Activated CD4-positive, CD25-positive, alpha-beta regulatory T cell treated with anti-CD3 and anti-CD28 coated beads, Interleukin-2, amount 50 U/mL, for 16 hours (primary cell): Measurements from ENCODE around the gene FCAMR.
A peak's percentile ranks its signal among the peaks of the same experiment; 100 is the strongest.
"Not testable (repeated sequence)": the region's sequence is repeated elsewhere in the genome, so short reads cannot be mapped to it uniquely, and the experiment has no call there.

Experiments
- DNase-seq: peaks from one replicate; pipeline ENCODE4 v3.0.0-alpha.2; 2020; ENCODE audit warnings: low read depth, low spot score

Gene FCAMR

GRCh38 chr1:206932177-206932576 lies 38.1 kb downstream of the FCAMR start:
- no peak for DNase-seq

DNA sequence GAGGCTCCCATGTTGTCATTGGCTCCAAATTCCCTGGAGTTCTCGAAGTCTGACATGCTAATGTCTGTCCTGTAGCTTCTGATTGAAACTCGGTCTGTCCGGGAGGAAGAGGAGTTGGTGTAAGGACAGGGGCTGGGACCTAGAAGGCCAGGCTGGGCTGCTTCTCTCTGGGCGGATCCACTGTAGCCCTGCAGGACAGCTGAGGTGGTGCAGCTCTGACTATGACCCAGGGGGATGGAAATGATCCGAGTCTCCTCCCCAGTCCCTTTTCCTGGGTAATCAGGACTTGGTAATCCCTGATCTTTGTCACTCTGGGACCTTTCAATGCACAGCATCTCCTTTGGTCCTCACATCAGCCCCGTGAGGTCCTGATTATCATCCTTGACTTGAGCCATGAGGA lies 38.6 kb downstream of the FCAMR start:
- DNase-seq: no peak

DNA sequence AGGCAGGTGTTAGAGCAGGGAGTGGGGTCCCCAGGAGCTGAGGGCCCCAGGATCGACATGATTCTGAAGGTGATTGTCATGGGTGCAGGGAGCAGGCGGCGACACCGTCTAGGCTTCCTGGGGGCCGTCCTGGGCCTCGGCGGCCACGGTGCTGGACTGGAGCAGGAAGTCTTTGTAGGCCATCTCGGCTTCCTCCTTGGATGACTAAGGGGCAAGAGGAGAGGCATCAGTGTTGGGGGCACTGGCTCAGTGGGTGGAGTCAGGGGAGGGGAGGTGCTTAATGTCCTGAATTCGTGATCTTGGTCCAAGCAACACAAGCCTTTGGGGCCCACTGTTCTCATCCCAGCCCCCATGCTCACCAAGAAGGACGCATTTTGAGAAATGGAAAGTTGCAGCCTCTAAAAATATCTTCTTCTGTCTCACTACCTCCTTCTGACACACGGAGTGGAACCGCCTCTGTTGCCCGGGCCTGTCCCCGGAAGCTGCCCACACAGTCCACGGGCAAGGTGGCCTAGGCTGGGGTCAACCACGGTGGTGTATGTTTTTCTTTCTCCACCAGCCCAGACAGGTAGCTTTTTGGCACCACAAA lies 40.0 kb downstream of the FCAMR start:
- no peak for DNase-seq

GRCh38 chr1:206929524-206929923 lies 40.7 kb downstream of the FCAMR start:
- DNase-seq: no peak

- DNase-seq: no peak
Measured at GRCh38 chr1:206926286-206926685, 44.0 kb downstream of the FCAMR start.

GRCh38 chr1:206925106-206925736 lies 45.0 kb downstream of the FCAMR start:
- DNase-seq: no peak

- no peak for DNase-seq
Measured at GRCh38 chr1:206924592-206925105, 45.6 kb downstream of the FCAMR start.

- DNase-seq: not testable (repeated sequence)
Measured at GRCh38 chr1:206923961-206924557, 46.2 kb downstream of the FCAMR start.

DNA sequence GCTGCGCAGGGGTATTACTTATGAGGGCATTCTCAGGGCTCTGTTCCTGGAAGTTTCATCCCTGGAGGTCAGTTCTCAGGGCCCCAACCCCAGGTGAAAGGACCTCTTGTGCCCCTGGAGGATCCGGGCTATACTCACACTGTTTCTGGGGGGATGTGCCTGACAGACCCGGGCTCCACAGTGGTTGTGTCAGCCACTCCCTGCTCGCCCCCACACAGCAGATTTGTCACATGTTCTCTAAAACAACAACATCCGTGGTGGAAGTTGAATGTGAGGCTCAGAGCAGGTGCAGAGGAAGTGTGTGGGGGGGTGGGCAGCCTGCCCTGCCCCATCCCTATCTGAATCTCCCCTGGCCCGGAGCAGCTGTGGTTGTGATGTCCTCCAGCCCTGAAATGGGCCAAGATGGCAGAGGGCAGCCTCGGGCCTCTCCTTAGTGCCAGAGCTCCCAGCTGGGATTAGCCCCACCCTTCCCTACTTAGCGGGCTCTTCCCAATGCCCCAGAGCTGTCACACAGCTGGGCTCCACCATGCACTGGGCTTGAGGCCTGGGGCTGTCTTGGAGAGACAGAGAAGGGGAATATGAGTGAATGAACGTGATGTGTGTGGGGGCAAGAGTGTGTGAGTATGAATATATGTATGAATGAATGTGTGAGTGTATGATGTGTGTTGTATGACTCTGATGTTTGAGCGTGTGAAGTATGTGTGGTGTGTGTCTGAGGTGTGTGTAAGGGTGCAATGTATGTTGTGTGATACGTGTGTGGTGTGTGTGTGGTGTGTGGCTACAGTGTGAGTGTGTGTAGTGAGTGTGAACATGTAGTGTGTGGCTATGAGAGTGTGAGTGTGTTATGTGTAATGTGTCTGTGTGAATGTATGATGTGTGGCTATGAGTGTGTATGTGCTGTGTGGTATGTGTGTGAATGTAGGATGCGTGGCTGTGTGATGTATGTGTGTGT lies 47.0 kb downstream of the FCAMR start:
- DNase-seq: peak; percentile 41

DNA sequence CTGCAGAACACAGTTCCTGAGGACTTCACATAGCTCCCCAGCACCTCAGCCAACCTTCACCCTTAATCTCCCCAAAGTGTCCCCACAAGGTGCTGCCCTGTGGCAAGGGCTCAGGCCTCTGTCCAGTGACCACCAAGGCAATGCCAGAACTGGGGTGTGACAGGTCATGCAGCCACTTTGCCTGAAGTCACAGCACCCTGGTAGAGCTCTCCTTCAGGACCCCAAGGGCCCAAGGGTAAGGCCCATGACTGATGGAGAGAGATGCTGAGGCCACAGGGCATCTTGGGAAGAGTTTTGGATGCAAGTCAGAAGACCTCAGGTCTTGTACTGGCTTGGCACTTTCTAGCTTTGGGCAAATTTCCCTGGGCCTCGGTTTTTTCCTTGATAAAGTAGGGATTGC lies 47.7 kb downstream of the FCAMR start:
- no peak for DNase-seq

DNA sequence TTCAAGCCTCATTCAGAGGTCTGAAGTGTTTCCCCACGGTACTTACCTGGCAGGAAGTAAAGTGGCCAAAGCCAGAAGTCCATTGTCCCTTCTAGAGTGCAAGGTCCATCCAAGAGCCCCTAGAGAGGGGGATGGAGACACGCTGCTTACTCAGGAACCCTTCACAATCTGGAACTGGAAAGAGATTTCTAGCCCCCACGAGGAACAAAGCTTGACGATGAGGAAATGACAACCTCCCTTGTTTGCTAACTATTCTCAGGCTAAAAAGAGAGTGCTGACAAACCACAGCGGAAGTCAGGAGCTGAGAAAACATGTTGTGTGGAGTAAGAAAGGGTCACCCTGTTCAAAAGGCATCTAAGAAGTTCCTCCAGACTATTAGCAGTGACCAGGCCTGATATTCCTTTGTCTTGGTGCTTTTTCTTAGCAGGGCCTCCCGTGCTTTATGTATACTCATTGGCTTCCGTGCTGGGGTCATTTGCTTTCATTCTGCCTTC lies 48.4 kb downstream of the FCAMR start, which contains the start of gene FCMR:
Gene FCMR (minus strand): TSS at position 170 of the 494 bp plus-strand sequence. CDS start 87 bp downstream, at position 83.
- DNase-seq: peak; percentile 33

GRCh38 chr1:206918076-206918475 lies 52.2 kb downstream of the FCAMR start:
- DNase-seq: no peak

GRCh38 chr1:206916000-206916709 lies 54.1 kb downstream of the FCAMR start:
- no peak for DNase-seq

DNA sequence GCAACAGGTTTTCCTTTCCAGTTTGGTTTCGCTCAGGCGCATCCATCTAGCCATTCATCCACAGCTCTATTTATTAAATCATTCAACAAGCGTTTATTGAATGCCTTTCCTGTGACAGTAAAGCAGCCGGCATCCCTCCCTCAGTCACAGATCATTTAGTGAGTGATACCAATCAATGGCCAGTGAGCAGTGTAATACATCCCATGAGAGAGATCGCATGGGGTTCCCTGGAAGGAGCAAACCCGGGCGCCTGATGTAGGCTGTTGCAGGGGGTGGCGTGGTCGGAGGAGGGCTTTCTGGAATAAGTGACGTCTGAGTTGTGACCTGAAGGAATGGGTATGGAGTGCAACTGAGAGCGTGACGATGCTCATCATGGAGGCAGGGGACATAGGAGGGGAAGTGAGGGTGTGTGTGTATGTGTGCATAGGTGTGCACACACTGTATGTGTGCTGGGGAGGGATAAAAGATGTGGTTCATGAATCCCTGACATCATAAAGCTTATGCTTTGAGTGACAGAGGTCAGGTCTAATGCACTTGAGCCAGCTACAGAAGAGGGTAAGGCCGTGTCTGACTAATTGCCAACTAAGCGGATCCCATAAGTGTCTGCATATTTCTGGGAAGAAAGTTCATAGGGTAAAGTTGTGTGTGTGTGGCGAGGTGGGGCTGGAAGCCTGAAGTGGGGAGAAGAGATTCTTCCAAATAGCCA lies 55.1 kb downstream of the FCAMR start:
- no peak for DNase-seq

DNA sequence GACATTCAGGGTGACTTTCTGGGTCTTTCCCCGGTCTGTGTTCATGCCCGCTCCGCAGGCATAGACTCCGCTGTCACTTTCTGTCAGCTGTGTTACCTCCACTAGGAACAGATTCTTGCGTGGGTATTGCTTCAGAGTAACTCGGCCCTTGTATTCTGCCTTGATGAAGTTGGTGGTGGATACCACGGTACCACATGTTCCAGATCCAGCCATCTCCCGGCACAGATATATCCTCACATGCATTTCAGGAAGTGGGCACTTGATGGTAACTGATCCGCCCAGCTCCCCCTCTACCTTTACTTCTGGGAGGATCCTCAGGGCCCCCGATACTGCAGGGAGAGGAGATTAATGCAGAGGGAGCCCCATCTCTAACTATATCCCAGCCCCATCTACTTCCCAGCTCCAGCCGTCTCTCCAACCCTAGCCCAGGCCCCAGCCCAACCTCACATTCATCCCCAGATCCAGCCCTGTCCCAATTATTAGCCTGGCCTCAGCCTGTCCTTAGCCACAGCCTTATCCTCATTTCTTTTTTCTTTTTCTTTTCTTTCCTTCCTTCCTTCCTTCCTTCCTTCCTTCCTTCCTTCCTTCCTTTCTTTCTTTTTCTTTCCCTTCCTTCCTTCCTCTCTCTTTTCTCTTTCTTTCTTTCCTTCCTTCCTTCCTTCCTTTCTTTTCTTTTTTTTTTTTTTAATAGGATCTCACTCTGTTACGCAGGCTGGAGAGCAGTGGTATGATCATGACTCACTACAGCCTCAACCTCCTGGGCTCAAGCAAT lies 56.3 kb downstream of the FCAMR start:
- DNase-seq: no peak

DNA sequence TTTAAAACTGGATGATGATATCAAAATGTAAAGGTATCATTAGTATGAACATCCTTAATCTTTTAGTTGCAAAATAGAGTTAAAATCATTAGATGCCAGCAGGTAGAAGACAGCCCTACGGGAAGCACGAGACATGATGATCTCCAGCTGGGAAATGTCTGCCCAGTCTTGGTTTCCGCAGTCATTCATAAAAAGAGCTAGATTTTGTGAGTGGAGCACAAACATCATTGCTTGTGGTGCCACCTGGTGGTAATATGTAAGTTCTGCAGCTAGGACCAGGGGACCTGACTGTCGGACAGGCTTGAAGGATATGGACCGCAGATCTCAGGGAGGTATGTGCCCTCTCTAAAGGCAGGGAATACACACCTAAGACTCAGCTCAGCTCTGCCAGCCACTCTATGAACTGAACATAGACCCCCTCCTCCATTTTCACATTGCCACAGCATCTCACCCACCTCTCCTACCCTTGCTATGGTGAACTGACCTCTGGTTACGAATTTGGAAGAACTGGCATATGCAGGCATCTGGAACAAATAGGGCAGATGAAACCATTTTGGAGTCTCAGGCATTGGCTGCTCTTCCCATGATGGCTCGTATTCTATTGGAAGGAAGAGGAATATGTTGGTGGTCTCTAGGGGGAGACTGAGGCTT lies 57.7 kb downstream of the FCAMR start:
- DNase-seq: peak; percentile 49

DNA sequence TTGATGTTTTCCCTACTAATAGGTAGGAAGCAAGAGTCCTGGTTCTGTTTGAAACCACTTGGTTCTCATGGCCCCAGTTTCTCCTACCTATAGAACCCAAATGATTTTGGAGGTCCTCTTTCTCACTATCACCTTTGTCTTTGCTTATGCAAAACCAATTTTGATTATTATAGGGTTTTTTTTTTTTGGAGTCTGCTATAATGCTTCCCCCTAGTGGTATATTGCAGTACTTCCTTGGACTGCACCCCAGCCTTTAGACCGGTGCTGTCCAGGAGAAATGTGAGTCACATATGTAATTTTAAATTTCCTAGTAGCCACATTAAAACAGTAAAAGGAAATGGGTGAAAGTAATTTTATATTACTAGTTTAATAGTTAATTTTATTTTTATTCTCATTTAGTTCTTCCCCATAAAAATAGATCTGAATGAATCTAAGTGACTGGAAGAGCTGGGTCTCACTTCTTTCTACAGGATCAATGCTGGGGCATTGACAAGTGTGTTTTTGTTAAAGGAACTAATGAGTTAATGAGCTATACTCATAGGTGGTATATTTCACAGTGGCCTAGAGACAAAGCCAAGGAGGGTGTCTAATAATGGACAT lies 59.1 kb downstream of the FCAMR start:
- no peak for DNase-seq

DNA sequence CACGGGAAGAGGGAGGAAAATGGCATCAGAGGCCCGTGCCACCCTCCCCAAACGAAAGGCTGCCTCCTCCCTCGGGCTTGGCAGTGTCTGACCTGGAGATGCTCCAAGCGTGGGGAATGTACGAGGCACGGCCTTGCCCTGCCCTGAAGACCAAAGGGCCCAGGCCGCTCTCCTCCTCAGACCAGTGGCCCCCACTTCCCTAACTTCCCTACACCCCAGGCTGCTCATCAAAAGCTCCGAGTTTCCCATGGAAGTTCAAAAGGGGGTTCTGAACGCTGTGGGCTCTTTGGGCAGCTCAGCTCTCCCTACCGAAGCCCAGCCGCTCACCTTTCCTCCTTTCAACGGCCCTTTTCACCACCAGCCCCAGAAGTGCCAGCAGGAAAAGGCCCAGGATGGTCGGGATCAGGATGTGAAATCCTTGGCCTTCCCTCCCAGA lies 60.4 kb downstream of the FCAMR start:
- DNase-seq: no peak
